Measurements from ENCODE around the gene PTPA.

GRCh38 chr9:129163753-129164152 is 52.5 kb downstream of the PTPA start:
- no peak for TF ChIP-seq ARNT (IDR thresholded peaks at IDR 0.05)
- TF ChIP-seq SP1 (IDR thresholded peaks at IDR 0.05): no peak
- no peak for TF ChIP-seq BHLHE40 (IDR thresholded peaks at IDR 0.05; ENCODE audit: borderline replicate concordance)
- no peak for TF ChIP-seq FOXK2 (IDR thresholded peaks at IDR 0.05)
- no peak for TF ChIP-seq FOXA1 (IDR thresholded peaks at IDR 0.05)
- TF ChIP-seq FOXM1 (IDR thresholded peaks at IDR 0.05; ENCODE audit: borderline replicate concordance): no peak
- TF ChIP-seq PKNOX1 (IDR thresholded peaks at IDR 0.05): no peak
- no peak for TF ChIP-seq TARDBP (IDR thresholded peaks at IDR 0.05)
- TF ChIP-seq HDGF (IDR thresholded peaks at IDR 0.05; ENCODE audit: borderline replicate concordance): no peak
- no peak for TF ChIP-seq SUZ12 (IDR thresholded peaks at IDR 0.05)
- no peak for TF ChIP-seq ELF4 (IDR thresholded peaks at IDR 0.05)
